IPS DF 4.7 (cell line): Measurements from ENCODE around the gene CFAP100.

Source experiments
- DNase-seq: peaks from one replicate; pipeline ENCODE4 v3.0.0-alpha.2; 2013; ENCODE audit warnings: low spot score; ENCODE audit errors: extremely low read depth

The CFAP100 gene

GRCh38 chr3:126439346-126439967 lies 44.7 kb downstream of the CFAP100 start:
- DNase-seq, result no peak

DNA sequence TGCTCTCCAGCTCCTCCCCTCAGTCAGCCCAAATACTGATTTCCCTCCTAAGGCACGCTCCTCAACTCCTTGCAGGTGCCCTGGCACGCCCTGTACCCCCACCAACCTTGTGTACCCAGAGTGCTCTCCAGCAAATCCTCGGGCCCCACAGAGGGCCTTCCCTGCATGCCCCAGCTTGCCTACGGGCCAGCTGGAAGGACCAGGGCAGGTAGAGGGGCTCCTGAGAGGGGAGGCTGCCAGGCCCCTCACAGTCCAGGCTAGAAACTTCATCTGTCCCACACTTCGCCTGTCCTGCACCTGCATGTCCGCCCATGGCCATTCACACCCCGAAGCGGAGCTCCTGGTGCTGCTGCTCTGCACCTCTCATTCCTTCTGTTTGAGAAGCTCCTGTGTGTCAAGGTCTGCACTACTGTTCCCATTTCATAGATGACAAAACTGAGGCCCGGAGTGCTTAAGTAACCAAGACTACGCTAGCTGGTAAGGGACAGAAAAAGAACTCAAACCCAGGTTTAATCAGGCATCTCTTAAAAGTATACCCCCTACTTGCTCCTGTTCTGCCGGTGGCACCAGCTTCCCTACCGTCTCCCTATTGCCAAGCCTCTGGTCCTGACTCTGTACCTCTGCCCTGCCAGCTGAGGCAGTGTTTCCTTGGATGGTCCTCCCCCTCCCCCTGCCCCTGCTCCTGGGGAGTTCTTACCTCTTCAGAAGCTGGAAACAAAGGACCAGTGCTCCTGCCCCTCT lies 45.4 kb downstream of the CFAP100 start:
- no peak for DNase-seq

- DNase-seq, result no peak
These were observed 45.9 kb downstream of the CFAP100 start for GRCh38 chr3:126440709-126440995.

DNA sequence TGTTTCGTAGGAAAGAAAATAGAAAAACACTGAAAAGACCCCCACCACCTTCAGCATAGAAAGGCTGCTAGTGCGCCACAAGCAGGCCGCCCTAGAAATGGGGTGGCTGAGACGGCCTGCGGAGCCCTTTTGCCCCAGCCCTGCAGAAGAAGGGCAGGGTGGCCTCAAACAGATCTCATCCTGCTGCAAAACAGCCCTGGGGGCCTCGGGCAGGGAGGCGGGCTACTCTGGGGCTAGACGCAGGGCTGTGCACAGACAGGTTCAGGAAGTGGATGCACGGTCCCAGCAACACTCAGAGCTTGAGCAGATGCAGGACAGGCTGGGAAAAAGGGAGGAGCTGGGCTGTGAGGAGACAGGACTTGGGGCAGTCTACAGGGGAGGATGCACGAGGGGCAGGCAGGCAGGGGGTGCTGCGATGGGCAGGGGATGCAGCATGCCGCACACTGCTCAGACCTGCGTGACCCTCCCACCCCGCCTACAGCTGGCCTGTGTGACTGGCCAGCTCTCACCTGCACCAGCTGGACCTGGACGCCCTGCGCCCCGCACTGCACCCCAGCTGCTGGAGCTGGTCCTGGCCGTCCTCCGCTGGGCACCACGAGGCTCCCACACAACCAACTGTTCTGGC lies 46.7 kb downstream of the CFAP100 start:
- DNase-seq, result no peak

GRCh38 chr3:126442094-126442855 lies 47.6 kb downstream of the CFAP100 start:
- no peak for DNase-seq

- DNase-seq, result no peak
These were observed 48.1 kb downstream of the CFAP100 start for GRCh38 chr3:126442856-126443242.

- DNase-seq, result no peak
These were observed 50.8 kb downstream of the CFAP100 start for GRCh38 chr3:126445506-126445905.

DNA sequence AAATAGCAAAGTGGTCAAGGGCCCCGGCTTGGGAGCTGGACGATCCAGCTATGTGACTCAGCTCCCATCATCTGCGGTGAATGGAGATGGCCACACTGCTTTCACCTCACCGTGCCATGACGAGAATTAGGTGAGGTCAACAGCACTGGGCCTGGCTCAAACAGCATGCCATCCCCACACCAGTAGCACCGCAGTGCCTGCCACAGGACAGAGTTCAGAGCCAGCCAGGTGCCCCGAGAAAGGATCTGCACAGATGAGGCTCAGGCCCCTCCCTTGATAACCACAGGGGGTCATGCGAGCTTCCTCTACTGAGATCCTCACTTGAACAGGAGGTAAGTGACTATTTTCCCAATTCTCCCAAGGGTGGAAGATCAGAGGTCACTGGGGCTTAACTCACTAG lies 51.6 kb downstream of the CFAP100 start:
- DNase-seq, result no peak

- no peak for DNase-seq
These were observed 52.1 kb downstream of the CFAP100 start for GRCh38 chr3:126446791-126447190.

GRCh38 chr3:126447456-126448106 lies 52.9 kb downstream of the CFAP100 start:
- DNase-seq, result no peak

- no peak for DNase-seq
These were observed 53.6 kb downstream of the CFAP100 start for GRCh38 chr3:126448136-126448892.

GRCh38 chr3:126448893-126449180 lies 54.1 kb downstream of the CFAP100 start:
- DNase-seq, result no peak

DNA sequence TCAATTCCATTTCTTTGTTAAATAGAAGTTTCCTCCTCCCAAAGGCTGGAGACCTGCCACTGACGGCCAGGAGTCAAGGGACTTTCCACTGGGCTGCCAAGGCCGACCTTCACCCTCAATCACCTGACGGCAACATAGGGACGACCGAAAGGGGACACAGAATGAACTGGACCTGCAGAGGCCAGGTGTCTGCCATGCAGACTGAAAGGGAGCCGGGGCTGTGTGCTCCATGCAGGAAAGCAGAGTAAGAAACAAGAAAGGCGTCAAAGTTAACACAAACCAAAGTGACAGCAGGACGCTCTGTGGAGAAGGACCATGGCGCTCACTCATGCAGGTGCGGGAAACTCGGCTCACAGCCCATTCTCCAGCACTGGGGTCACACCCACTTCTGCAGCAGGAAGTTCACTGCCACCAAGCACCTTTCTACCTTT lies 54.9 kb downstream of the CFAP100 start:
- DNase-seq, result no peak

DNA sequence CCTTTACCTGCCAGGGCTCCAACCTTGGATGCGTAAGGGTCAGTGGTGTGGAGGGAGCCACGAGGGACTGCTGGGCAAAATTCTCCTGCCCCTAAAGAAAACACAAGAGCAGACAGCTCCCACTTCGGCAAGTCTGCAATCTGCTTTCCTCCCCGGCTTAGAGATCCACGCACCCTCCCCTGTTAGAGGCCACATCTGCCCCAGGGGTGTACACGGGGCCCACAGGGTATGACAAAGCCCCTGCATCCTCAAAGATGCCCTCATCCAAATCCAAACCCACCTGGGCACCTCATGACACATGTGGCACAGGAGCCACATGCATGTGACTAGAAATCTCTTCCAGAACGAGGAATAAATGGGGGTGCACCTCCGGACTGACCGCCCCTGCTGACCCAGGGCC lies 55.5 kb downstream of the CFAP100 start:
- no peak for DNase-seq

DNA sequence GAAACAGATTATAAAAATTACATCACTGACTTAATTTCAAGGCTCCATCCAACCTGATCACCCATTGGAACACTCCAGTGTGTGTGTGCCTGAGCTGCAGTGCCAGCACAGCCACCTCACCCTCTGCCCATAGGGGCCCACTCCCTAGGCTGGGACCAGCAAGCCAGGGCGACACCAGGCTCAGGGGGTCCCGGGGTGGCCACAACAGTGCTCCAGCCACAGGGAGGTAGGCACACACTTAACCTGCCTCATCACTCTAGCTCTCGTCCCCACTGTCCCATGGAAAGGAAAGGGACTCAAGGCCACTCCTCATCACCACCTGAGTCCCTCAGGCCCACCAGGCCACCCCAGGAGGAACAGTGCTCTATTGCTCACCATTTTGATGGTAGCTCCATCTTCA lies 56.0 kb downstream of the CFAP100 start:
- no peak for DNase-seq

DNA sequence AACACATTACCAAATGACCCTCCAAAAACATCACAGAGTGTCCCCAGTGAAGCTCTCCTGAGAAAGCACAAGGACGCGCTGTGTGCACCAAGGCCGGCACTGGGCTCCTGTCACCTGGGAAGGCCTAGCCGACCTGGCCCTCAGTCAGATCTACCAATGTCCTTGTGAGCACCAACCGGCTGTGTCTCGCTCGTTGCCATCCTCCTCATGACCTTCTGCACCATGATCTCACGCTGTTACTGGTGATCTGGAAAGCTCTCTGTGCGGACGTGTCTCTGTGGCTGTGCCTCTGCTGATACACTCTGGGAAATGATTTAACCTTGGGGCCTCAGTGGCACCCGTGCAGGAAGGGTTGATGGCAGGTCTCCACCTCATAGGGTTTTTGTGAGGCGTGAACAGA lies 56.8 kb downstream of the CFAP100 start:
- no peak for DNase-seq

GRCh38 chr3:126452213-126452612 lies 57.5 kb downstream of the CFAP100 start:
- no peak for DNase-seq

- DNase-seq, result no peak
These were observed 59.3 kb downstream of the CFAP100 start for GRCh38 chr3:126454025-126454424.

DNA sequence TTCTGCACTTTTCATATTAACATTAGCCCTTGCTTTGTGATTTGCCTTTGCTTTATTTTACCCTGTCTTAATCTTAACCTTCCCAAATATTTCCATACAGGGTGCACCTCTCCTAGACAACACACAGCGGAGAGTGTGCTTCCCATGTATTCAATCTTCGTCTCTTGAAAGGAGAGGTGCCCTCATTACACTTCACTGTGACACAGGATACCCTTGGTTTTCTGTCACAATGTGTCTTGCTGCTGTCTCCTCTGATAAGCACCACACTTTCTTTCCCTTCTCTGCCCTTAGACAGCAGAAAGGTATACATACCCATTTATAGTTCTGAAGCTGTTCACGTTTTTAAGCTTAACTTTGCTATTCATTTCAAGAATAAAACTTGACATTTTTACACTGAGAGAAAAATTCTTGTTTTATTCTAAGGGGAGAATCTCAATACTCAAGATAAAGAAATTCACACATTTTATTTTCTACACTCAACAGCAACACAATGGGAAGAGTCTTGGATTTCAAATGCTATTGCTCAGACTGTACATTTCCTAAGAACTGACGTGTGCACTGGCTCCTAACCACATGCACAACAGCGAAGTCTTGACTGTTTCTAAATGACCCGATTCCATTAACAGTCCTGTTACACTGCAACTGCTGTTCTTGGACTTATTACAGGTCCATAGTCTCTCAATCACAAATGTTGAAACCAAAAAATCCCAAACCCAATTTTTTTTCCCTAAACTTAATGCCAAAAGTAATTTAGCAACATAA lies 59.9 kb downstream of the CFAP100 start:
- DNase-seq, result no peak

DNA sequence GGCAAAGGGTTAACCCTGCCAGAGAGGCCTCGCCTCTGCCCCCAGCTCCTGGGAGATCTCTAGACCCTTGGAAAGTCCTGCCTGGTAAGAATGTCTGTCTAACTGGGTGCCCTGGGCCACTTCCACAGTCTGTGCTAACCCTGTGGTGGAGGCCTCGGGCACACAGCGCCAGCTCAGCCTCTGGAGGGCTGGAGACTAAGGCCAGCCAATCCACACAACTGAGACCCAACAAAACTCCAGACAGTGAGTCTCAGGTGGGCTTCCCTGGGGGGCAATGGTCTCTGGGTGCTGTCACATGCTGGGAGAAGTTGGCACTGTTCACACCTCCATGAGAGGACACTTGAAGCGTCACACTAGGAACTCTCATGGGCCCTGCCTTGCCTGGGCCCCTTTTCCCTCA lies 61.5 kb downstream of the CFAP100 start:
- DNase-seq, result no peak
